HUES64 (cell line): ENCODE data around the gene HERPUD1.

Experiments used
- H3K27ac ChIP-seq: 2 replicates; pipeline ENCODE4 v1.7.0; 2013; ENCODE audit warnings: low read depth, low read length, inconsistent platforms
- H3K27me3 ChIP-seq: 2 replicates; pipeline ENCODE4 v1.6.1; 2013; ENCODE audit warnings: mild to moderate bottlenecking, low read length; ENCODE audit not compliant: insufficient read depth
- H3K36me3 ChIP-seq: 2 replicates; pipeline ENCODE4 v1.6.1; 2013; ENCODE audit warnings: mild to moderate bottlenecking, low read length; ENCODE audit not compliant: insufficient read depth
- H3K4me1 ChIP-seq: 2 replicates; pipeline ENCODE4 v1.6.1; 2013; ENCODE audit warnings: mild to moderate bottlenecking, low read length, moderate library complexity; ENCODE audit not compliant: insufficient read depth
- H3K4me3 ChIP-seq: 2 replicates; pipeline ENCODE4 v1.5.1; 2013; ENCODE audit warnings: mild to moderate bottlenecking, low read length, moderate library complexity
- H3K9ac ChIP-seq: 2 replicates; pipeline ENCODE4 v1.6.1; 2013; ENCODE audit warnings: mild to moderate bottlenecking, low read depth, low read length
- H3K9me3 ChIP-seq: 2 replicates; pipeline ENCODE4 v1.6.1; 2013; ENCODE audit warnings: low read depth, low read length; ENCODE audit not compliant: insufficient read depth
- WGBS: fragments of 150-250, 120-280 bp; methylation state at CpG from one replicate; pipeline ENCODE4 v1.1.7; 2013; ENCODE audit warnings: missing lambda C conversion rate; 5-methylcytosine and 5-hydroxymethylcytosine counted together

The HERPUD1 gene

GRCh38 chr16:56938664-56939513 is 6.9 kb downstream of the HERPUD1 start:
- Histone ChIP-seq H3K36me3 (peaks cover 96% of the 10 kb centered on the region), H3K27ac (no peak overlapping the region), H3K9ac (no peak overlapping the region), H3K4me1 (peaks cover 6% of the 10 kb centered on the region; the same call in 1 of the 2 replicates), H3K9me3 (no peaks in the 10 kb centered on the region), H3K27me3 (no peaks in the 10 kb centered on the region), H3K4me3 (no peak overlapping the region)
- 97% methylated on average over 8 of the region's 8 CpGs for WGBS

- no peak overlapping the region for H3K27ac ChIP-seq
Observed at GRCh38 chr16:56939801-56940200, 7.9 kb downstream of the HERPUD1 start.

GRCh38 chr16:56941092-56941491 is 9.2 kb downstream of the HERPUD1 start:
- no peaks in the 10 kb centered on the region for H3K4me1 ChIP-seq
- peaks cover 92% of the 10 kb centered on the region for H3K36me3 ChIP-seq
- H3K9me3 ChIP-seq = no peaks in the 10 kb centered on the region
- H3K27me3 ChIP-seq = no peaks in the 10 kb centered on the region
- no peak overlapping the region for H3K4me3 ChIP-seq
- H3K27ac ChIP-seq = no peak overlapping the region
- WGBS = 100% methylated on average over 2 of the region's 2 CpGs
- H3K9ac ChIP-seq = no peak overlapping the region

More at GRCh38 chr16:56939801-56940200, 7.9 kb downstream of the HERPUD1 start:
- Histone ChIP-seq H3K4me1 (no peaks in the 10 kb centered on the region), H3K9me3 (no peaks in the 10 kb centered on the region), H3K9ac (no peak overlapping the region), H3K4me3 (no peak overlapping the region), H3K36me3 (peaks cover 97% of the 10 kb centered on the region), H3K27me3 (no peaks in the 10 kb centered on the region)
- WGBS = 94% methylated on average over 4 of the region's 4 CpGs

DNA sequence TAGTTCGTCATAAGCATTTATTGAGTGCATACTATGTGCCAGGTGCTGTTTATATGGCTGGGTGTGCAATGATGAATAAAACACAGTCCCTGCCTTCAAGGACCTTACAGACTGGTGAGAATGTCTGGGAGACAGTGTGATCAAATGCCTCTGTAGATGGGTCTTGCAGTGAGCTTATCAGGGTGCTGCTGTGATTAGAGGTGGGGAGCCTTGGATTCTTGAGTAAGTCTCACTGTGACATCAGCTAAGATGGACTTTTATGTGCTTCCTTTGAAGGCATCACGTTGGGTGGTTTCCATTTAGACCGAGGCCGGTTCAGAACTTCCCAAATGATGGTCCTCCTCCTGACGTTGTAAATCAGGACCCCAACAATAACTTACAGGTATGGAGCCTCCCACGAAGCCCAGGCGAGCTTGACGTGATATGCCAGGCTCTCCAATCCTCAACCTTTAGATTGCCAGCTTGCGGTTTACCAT is 10.0 kb downstream of the HERPUD1 start:
- H3K36me3 ChIP-seq = peaks cover 84% of the 10 kb centered on the region
- H3K9me3 ChIP-seq = no peaks in the 10 kb centered on the region
- no peak overlapping the region for H3K4me3 ChIP-seq
- H3K27ac ChIP-seq = no peak overlapping the region
- WGBS = 84% methylated on average over 9 of the region's 9 CpGs
- no peak overlapping the region for H3K9ac ChIP-seq
- no peaks in the 10 kb centered on the region for H3K4me1 ChIP-seq
- H3K27me3 ChIP-seq = no peaks in the 10 kb centered on the region

DNA sequence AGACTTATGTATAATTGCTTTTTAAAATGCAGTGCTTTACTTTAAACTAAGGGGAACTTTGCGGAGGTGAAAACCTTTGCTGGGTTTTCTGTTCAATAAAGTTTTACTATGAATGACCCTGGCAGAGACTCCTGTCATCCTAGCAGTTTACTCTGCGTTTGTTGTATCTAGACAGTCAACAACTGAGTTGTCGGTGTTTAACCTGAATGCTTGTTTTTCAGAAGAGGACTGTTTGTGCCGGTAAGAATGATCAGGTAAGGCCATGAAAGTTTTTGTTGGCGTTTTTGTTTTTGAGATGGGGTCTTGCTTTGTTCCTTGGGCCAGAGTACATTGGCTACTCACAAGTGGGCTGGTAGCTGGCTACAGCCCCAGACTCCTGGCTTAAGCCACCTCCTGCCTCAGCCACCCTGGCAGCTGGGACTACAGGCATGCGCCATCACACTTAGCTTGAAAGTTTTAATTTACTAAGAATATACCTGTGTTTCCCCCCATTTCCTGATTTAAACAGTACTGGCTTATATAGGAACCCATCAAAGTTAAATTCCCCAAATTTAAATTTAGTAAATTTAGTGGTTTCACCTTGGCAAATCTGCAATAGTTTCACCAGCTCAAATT is 11.9 kb downstream of the HERPUD1 start:
- H3K4me1 ChIP-seq = no peaks in the 10 kb centered on the region
- 94% methylated on average over 6 of the region's 6 CpGs for WGBS

GRCh38 chr16:56944954-56945839 is 13.3 kb downstream of the HERPUD1 start:
- no peaks in the 10 kb centered on the region for H3K9me3 ChIP-seq
- H3K27me3 ChIP-seq = no peaks in the 10 kb centered on the region
- H3K27ac ChIP-seq = no peak overlapping the region
- H3K9ac ChIP-seq = no peak overlapping the region
- H3K4me1 ChIP-seq = no peaks in the 10 kb centered on the region
- H3K36me3 ChIP-seq = peaks cover 53% of the 10 kb centered on the region
- WGBS = 77% methylated on average over 2 of the region's 2 CpGs
- no peak overlapping the region for H3K4me3 ChIP-seq

More for the DNA sequence above, 11.9 kb downstream of the HERPUD1 start:
- Histone ChIP-seq H3K27me3 (no peaks in the 10 kb centered on the region), H3K9ac (no peak overlapping the region), H3K4me3 (no peak overlapping the region), H3K36me3 (peaks cover 66% of the 10 kb centered on the region), H3K27ac (no peak overlapping the region), H3K9me3 (no peaks in the 10 kb centered on the region)

DNA sequence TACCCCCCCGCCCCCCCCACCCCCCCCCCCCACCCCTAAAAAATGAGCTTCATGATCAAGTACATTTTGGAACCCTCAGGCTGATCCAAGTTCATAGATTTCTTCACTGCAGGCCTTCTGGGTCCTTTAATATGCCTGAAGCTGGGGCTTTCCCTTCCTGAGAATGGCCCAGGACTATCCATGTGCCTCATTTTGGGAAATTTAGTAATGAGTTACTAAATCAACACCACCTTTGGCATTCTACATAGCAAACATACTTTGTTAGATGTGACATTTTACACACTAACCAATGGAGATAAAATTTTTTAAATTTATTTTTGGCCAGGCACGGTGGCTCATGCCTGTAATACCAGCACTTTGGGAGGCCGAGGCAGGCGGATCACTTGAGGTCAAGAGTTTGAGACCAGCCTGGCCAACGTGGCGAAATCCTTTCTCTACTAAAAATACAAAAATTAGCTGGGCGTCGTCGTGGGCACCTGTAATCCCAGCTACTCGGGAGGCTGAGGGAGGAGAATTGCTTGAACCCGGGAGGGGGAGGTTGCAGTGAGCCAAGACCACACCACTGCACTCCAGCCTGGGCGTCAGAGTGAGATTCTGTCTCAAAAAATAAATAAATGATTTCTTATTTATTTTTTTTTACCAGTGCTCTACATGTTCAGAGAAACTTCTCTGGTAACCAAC is 14.0 kb downstream of the HERPUD1 start:
- Histone ChIP-seq H3K36me3 (peaks cover 45% of the 10 kb centered on the region), H3K4me1 (no peaks in the 10 kb centered on the region)

DNA sequence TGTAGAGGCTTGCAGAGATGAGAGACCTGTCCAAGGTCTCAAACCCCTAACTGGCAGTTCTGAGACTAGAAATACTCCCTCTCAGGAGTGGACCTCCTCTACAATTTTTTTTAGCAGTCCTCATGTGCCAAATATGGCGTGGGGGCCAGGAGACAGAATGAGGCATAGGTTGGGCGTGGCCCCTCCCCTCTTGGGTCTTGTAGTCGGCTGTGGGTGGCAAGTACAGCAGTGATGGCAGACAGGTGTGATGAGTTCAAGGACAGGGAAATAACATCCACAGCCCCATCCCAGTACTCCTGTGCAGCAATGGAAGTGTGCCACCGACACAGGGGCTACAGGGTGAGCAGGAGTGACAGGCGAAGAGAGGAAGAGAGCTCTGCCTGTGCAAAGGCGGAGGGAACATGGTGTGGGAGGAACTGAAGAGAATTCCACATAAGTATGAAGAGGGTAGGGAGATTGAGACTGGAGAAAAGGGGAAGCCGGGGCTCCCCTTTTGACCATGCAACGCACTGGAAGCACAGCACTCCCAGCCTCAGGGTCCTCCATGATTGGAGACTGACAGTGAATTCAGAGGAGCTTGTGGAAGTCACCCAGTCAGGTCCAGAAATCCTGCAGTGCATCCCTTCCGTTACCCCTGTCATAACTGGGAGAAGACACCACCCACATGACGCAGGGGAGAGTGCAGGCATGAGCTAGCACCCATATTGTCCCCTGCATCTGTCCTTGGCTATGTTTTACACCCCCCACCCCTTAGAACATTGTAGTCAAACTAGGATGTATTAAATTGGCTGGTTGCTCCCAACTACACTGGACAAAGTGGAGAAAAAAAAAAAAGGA is 15.0 kb downstream of the HERPUD1 start:
- H3K4me3 ChIP-seq = no peak overlapping the region
- 93% methylated on average over 10 of the region's 10 CpGs for WGBS
- no peak overlapping the region for H3K27ac ChIP-seq
- no peak overlapping the region for H3K9ac ChIP-seq
- no peaks in the 10 kb centered on the region for H3K9me3 ChIP-seq
- H3K27me3 ChIP-seq = no peaks in the 10 kb centered on the region
- no peaks in the 10 kb centered on the region for H3K4me1 ChIP-seq
- H3K36me3 ChIP-seq = peaks cover 35% of the 10 kb centered on the region

More for the DNA sequence above, 14.0 kb downstream of the HERPUD1 start:
- Histone ChIP-seq H3K4me3 (no peak overlapping the region), H3K9ac (no peak overlapping the region), H3K27me3 (no peaks in the 10 kb centered on the region), H3K27ac (no peak overlapping the region), H3K9me3 (no peaks in the 10 kb centered on the region)
- WGBS = 97% methylated on average over 10 of the region's 12 CpGs

GRCh38 chr16:56947604-56947995 is 15.7 kb downstream of the HERPUD1 start:
- no peaks in the 10 kb centered on the region for H3K27me3 ChIP-seq
- WGBS = 93% methylated on average over 2 of the region's 2 CpGs
- H3K9ac ChIP-seq = no peak overlapping the region
- H3K27ac ChIP-seq = no peak overlapping the region
- peaks cover 29% of the 10 kb centered on the region for H3K36me3 ChIP-seq
- H3K4me1 ChIP-seq = no peaks in the 10 kb centered on the region
- H3K9me3 ChIP-seq = no peaks in the 10 kb centered on the region
- H3K4me3 ChIP-seq = no peak overlapping the region

- peaks cover 23% of the 10 kb centered on the region for H3K36me3 ChIP-seq
- no peak overlapping the region for H3K9ac ChIP-seq
- H3K9me3 ChIP-seq = no peaks in the 10 kb centered on the region
- H3K27ac ChIP-seq = no peak overlapping the region
- WGBS = 94% methylated on average over 5 of the region's 6 CpGs
- no peaks in the 10 kb centered on the region for H3K4me1 ChIP-seq
- no peaks in the 10 kb centered on the region for H3K27me3 ChIP-seq
- no peak overlapping the region for H3K4me3 ChIP-seq
Observed at GRCh38 chr16:56948234-56948633, 16.3 kb downstream of the HERPUD1 start.
